T-helper 2 cell treated with Interferon-gamma antibody and Interleukin-4, amounts not matched to agents 100 ng/mL and 5 ng/mL, for 36 hours (primary cell): ENCODE results near the gene SLC8B1. TPM values are rescaled to one million over a fixed set of nuclear protein-coding genes. Genes with fewer than 3 reads are reported as not detected.

Experiments
- intact Hi-C: fragments of 100-400 bp; cut with micrococcal nuclease; formaldehyde crosslinking; loops from one replicate; pipeline ENCODE4 v1.15.1; 2023
- total RNA-seq: library from RNA; stranded (reverse); gene quantifications from 2 replicates; pipeline ENCODE4 v1.2.3, GENCODE V29; 2022

Gene SLC8B1
- total RNA-seq, 1 donor from 2014 or later: 28.9 TPM

DNA sequence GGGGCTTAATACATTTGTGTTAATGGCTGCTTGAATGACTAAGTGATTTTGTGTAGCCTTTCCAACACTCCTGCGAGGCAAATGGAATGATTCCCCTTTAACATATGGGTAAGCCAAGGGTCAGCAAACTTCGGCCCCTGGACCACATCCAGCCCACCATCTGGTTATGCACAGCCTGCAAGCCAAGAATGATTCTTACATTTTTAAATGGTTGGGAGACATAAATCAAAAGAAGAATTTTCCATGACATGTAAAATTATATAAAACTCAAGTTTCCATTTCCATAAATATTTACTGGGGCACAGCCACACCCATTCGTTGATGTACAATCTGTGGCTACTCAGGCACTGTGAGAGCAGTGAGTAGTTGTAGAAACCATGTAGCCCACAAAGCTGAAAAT lies 9.0 kb downstream of the SLC8B1 start:
- intact Hi-C loops: no loop called here

DNA sequence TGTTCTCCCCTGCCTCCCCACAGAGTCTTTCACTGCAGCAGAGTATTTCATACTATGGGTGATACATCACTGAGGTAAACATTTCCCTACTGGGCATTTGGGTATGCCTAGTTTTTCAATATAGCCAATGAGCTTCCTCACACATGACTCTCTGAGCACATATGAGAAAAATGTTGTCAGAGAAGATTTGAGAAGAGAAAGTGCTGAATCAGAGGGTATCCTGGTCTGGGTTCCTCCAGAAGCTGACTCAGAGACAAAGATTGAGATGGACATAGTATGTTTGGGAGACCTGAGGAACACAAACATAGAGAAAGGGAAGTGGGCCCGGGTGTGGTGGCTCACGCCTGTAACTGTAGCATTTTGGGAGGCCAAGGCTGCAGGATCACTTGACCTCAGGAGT lies 12.6 kb downstream of the SLC8B1 start:
- intact Hi-C loops: no loop called here

DNA sequence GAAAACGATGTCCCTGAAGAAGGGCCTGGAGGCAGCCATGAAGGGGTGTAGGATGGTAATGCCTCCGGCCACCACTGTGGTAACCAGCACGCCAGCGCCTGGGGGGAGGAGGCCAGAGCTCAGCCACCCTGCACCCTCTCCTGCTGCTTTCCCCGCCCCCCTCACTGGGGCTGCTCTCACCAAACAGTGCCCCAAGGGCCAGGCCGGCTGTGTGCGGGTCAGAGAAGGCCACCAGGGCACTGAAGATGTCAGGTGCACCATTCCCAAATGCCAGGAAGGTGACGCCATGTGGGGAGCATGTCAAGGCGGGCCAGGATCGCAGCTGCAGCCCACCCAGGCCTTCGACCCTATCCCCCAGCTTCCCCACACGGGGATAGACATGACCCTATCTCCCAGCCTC lies 14.5 kb downstream of the SLC8B1 start:
- intact Hi-C loops: no loop called here

DNA sequence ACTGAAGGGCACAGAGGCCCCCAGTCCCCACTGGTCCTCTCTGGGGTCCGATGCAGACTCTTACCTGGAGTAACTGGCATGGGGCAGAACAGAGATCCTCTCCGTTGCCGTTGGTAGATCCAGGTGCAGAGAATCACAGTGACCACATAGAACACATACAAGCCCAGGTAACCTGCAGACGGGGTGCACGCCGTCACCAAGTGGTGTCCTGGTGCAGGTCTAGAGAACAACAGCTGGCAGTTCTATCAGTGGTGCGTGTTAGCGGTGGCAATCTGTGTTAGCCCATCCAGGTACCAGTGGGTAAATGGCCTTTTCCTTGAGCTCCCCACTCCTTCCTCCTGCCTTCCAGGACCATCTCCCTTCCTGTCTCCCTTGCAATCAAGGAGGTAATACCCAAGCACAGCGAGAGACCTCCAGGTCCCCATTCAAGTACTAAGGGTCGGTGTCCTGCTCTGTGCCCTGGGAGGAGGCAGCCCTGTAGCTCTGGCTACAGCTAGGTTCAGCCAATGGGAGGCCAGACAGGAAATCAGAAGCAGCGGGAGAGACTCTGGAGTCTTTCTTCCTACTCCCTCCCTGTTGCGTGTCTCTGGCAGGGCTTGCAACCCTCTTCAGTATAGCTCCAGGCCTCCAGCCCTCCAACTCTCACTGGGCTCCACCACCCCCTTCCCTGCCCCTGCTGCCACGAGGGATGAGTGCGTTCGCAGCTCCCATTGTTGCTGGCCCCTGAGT lies 15.8 kb downstream of the SLC8B1 start:
- intact Hi-C loops: no loop called here

DNA sequence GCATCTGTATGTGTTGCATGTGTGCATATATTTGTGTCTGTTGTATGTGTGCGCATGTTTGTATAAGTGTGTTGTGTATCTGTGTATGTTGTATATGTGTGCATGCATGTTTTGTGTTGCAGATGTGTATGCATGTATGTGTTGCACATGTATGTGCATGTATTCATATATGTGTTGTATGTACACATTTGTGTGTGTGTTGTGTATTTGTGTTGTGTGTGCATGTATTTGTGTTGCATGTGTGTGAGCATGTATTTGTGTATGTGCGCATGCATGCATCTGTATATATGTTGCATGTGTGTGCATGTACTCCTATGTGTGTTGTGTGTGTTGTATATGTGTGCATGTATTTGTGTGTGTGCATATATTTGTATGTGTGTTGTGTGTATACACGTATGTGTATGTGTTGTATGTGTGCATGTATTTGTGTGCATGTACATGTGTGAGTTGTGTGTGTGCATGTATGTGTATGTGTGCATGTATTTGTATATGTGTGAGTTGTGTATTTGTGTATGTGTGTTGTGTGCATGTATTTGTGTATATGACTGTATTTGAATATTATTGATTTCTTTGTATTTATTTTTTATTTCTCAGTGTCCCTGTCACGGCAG lies 16.8 kb downstream of the SLC8B1 start:
- intact Hi-C loops: no loop called here

DNA sequence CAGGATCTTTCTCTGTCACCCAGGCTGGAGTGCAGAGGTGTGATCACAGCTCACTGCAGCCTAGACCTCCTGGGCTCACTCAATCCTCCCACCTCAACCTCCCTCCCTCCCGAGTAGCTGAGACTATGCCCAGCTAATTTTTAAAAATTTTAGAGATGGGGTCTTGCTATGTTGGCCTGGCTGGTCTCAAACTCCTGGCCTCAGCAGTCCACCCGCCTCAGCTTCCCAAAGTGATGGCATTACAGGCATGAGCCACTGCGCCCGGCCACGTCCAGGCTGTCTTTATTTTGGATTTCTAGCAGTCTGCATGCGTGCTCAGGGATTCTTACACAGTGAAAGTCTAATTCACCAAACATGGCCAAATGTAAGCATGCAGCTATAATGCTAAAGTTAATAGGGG lies 17.8 kb downstream of the SLC8B1 start:
- intact Hi-C loops: no loop called here

DNA sequence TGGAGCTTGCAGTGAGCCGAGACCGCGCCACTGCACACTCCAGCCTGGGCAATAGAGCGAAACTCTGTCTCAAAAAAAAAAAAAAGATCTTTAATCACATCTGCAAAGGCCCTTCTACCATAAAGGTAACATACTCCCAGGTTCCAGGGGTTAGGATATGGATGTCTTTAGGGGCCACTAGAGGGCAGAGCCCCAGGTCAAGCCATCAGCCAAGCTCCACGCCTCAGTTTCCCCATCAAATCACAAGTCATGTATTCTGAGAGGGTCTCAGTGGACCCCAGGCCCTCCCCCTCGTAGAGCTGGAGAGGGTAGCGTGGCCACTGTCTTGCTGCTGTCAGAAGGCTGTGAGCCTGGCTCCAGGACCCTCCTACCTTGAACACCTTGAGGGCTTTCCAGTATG lies 18.8 kb downstream of the SLC8B1 start:
- intact Hi-C loops: no loop called here

DNA sequence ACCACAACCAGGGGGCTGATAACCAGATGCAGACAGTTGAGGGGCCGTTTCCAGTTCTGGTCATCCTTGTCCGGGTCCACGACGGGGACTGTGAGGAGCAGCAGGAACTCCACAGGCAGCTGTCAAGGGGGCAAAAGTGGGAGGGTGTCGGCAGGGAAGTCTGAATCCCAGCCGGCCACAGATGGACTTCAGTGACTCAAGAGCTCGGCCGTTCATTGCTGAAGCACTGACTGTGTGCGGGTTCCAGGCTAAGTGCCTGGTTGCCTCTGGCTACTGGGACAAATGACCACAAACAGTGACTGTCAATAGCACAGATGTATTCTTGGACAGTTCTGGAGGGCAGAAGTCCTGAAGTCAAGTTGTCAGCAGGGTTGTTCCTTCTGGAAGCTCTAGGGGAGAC lies 19.6 kb downstream of the SLC8B1 start:
- intact Hi-C loops: no loop called here

DNA sequence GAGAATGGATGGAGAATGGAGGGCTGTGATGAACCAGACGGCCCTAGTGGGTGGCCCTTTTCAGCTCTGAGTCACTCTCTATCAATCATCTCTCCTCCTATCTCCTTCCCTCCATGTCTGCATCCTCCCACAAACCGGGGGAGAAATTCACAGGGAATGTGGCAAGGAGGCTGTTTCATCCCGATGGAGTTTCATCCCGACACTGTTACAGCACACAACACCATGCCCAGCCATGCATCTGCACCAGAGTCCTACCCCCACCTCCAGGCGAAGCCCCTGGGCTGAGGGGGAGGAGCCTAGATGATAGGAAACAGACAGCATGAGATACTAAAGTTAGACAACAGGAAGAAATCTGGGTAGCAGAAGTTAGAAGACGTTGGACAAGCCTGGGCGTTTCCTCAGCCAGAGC lies 20.8 kb downstream of the SLC8B1 start:
- intact Hi-C loops: no loop called here

DNA sequence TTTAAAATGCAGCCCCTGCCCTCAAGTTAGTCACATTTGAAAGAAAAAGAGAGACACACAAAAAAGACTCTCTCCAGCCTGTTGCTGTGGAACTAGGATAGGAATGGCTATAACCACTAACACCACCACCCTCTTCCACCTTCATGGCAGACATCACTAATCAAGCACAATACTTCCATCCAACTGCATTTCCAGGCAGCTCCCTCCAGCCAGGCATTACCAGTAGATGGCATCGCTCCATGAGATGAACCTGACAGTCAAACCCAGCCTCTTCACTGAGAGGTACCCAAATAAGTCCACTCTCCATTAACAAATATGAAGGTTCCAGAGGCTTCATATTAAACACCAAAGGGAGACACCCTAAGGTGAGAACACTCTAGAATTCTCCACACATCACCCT lies 24.4 kb downstream of the SLC8B1 start:
- intact Hi-C loops: no loop called here

DNA sequence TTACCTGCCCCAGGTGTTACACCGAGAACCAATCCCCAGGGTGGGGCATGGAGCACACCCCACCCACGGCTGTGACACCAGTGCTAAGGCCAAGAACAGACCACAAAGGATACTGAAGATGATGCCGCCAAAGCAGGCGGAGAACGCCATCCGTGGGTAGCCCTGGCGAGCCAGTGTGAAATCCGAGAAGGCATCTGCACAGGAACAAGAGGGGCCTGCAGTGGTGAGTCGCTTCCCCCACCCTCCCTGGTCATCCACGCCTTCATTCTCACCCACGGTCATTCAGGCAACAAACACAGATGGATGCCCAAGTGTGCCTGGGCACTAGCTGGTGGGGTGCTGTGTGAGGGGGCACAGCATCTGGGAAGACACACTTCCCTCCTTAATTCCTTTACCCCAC lies 28.5 kb downstream of the SLC8B1 start:
- intact Hi-C loops: no loop called here

DNA sequence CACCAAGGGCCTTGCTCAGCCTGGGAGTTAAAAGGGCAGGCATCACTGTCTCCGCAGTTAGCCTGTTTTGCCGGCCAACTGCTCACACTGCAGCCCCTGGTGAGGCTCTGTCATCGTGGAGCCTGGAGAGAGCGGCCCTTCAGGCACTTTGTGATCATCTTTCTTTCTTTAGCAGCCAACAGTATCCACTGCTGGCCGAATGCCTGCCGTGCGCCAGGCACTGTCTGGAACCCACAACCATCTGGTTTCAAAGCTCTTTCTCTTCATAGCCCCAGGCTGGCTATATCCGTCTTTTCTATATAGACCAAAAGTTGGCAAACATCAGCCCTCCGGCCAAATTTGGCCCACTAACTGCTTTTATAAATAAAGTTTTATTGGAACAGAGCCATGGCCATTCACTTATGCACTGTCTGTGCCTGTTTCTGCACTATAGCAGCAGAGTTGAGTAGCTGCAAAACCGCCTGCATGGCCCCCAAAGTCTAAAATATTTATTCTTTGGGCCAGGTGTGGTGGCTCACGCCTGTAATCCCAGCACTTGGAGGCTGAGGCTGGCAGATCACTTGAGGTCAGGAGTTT lies 29.5 kb downstream of the SLC8B1 start:
- intact Hi-C loops: no loop called here

DNA sequence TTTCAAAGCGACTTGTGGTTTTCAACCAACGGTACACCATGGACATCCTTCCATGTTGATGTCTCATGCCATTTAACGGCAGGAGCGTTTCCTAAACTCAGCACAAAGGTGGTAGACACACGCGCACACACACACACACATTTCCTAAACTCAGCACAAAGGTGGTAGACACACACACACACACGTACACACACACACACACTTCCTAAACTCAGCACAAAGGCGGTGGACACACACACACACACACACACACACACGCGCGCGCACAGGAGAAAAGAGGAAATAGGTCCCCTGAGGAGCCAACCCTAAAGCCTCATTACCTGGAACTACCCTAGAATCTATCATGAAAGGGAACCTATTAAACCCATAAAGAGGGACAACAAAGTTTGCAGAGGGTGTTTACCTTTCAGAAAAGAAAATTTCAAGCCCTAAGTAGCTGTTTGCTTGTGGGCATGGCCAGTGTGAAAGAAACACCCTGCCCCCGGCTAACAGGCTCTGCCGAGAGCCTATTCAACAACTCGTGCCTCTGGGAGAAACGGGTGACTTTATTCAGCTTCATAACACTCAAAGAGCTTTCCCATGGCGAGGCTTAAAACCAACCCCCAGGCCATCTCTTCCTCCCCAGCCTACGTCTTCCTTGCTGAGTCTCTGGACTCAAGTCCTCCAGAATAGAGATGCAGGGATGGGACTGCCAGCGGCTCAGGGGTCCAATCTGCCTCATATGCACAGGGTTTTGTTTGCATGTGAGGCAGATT lies 31.8 kb downstream of the SLC8B1 start:
- intact Hi-C loops: no loop called here

DNA sequence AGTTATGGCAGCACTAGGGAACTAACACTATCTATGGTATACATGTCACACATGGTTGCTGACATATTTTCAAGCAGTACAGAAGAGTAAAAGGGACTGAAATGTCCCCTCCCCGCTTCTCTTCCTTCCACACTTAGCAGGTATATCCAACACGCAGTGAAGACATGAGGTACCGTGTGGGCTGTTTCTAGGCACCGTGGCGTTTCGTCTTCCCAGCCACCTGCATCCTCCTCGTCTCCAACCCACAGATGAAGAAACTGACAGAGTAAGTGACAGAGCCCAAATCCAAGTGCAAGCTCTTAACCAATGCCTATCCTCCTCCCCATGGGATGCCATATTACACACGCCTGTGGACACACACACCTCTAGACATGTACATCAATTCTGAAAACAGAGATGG lies 32.4 kb downstream of the SLC8B1 start:
- intact Hi-C loops: no loop called here

DNA sequence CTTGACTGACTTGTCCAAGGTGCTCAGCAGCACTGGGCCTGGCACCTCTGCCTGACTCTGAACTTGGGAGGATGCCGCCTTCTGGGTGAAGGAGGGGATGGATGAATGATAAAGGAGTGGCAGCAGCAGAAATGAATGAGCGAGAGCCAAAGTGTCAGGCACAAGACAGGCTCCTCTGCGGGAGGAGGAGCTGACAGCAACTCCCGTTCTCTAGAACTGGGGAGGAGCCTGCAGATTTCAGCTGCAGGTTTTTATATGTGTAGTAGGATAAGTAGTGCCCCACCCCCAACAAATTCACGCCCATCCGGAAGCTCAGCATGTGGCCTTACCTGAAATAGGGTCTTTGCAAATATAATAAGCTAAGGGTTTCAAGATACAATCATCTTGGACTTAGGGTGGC lies 33.1 kb downstream of the SLC8B1 start:
- intact Hi-C loops: no loop called here

DNA sequence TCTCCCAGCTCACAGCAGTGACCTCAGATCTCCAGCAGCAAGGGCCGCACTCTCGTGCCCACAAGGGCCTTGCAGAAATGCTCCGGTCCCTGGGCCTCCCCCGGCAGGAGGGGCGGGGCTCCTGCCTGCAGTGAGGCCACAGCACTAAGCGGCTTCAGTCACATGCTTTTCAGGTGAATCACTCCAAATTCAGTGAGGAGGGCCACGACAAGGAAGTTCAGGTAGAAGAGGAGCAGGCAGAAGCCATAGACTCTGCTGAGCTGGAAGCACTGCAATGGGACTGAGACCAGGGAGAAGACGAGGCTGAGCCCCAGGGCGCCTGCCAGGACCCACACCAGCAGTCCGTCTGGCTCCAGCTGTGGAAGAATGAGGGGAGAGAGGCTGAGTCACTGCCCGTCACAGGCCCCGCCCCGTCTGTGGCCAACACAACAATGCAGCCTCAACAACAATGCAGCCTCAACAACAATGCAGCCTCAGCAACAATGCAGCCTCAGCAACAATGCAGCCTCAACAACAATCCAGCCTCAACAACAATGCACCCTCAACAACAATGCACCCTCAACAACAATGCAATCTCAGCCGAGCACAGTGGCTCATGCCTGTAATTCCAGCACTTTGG lies 35.2 kb downstream of the SLC8B1 start:
- intact Hi-C loops: no loop called here

DNA sequence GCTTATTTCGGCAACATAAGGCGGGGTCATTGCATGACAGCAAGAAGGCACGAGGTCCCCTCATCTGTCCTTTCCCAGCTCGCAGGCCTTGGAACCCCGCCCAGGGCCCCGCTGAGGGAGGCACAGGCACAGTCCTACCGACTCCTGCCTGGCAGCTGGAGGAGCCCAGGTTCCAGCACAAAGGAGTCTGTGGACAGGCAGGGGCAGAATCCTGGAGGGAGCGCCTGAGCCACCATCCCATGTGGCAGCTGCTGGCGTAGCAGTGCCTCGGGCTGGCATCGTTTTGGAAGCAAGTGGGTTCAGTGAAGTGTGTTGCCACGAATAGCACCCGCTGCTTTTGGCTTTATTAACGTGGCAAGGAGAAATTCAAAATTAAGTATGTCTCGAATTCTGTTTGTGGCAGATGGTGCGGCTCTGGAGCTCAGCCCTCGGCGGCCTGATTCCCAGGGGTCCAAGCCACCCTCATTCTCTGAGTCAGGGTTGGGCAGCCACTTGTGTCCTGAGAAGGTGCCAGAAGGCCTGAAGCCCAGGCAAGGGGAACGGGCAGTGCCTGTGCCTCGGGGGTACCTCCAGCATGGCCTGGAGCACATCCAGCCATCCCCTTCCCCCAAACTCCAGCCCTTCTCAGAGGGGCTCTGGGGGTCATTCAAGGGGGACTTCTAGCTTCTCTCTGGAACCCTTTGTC lies 35.9 kb downstream of the SLC8B1 start:
- intact Hi-C loops: no loop called here

DNA sequence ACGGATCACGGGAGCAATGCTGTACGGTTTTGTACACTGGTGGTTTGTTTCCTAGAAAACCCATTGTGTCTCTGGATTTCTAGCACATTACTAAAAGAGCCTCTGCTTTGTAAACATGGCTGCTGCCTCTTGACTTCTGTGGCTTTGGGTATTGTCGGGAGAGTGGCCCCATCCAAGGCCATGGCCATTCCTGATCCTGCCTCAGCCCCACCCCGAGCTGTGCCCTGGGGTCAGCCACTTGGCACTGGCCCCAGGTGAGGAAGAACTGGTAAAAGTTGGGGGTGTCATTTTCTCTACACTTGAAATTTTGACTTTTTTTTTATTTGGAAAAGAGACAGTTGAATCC lies 36.5 kb downstream of the SLC8B1 start:
- intact Hi-C loops: no loop called here

DNA sequence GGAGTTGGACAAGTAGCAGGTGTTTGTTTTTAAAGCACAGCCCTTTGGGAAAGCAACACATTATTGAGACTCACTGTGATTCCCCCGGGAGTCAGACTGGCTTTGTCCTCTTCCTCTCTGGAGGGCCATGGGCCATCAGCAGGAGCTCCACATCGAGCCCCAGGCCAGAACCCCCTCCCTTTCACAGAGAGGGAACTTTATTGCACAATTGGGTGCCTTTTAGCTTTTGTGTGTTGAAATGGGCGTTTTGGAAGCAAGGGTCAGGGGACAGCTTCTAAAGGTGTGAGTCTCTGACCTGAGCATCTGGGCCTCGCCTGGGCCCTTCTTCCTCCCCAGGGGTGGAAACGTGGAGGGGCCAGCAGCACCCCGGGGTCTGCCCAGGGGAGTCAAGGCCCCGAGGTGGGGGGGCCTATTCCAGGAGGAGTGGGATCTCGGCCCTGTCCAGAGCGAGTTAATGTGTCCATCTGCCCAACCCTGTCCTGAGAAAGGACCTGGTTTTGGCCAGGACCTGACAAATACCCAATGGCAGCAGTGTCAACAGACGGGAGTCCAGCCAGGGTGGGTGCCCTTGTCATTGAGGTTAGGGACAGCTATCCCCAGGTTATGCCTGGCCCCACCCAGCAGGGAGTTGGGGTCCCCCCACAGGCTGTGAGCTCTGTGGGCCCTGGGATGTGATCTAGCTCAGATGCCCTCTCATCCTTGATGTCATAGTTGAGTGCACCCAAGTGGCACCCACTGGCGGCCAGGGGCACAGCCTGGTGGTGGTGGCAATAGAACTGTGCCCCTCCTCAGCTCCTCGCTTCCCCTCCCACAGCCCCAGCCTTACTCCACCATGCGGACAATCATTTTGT lies 37.1 kb downstream of the SLC8B1 start:
- intact Hi-C loops: no loop called here

DNA sequence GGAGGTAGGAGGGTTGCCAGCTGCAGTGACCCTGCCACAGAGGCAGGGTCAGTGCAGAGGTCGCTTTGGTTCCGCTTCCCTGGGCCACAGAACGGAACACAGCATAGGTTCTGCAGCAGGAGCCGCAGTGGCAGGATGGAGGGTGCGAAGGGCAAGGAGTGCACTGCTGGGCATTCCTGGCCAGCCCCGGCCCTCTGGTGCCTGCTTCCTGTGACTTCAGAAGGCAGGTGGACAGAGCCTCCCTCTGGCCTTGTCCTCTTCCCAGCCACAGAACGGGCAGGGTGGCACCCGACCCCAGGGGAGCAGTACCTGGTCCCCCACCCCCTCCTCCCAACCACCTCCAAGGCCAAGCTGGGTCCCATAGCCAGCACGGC lies 37.7 kb downstream of the SLC8B1 start:
- intact Hi-C loops: no loop called here
